K562 (cell line): ENCODE data around the gene CTCFL. TPM values are rescaled to one million over a fixed set of nuclear protein-coding genes. Genes with fewer than 3 reads are reported as not detected.
A peak's percentile ranks its signal among the peaks of the same experiment; 100 is the strongest.

Experiments used
- ATAC-seq: fragments of 200-7000 bp; cut with Tn5 transposase; 3 replicates; pipeline ENCODE4 v1.9.1; 2020; ENCODE audit warnings: moderate library complexity
- BruUV-seq: library from RNA; stranded (reverse); fragments of 400-500 nt; replicated peaks from 2 replicates; lab custom pipeline; 2021; lab: Mats Ljungman, UMichigan
- CTCF ChIA-PET: fragments of 300-600 bp; formaldehyde crosslinking; extraction: SDS; loops from one replicate; lab custom pipeline; 2021; ENCODE audit warnings: low intra/inter-chr PET ratio; lab: Yijun Ruan, JAX
- POLR2A ChIA-PET: fragments of 300-600, 350-650 bp; sonication (Branson Sonifier 250); formaldehyde crosslinking; extraction: SDS; loops from one replicate; lab custom pipeline; 2021; ENCODE audit warnings: antibody characterized with exemption, inconsistent platforms; lab: Yijun Ruan, JAX
- DNase-seq, 4 experiments: peaks; one replicate each; pipeline versions ENCODE4 v3.0.0 to v3.0.0-alpha.2; 2011 to 2018; ENCODE audit warnings: low spot score in 3 of 4, mixed read lengths in 3 of 4; ENCODE audit errors: extremely low read depth in 1 of 4
- FAIRE-seq: peaks from 2 replicates; lab custom pipeline; 2011; peaks lifted over from hg19 to GRCh38; lab: Jason Lieb, UNC
- H2AFZ ChIP-seq: 2 replicates; pipeline ENCODE4 v1.6.0; 2011; ENCODE audit warnings: low read depth, low read length, control low read depth, inconsistent platforms
- H3K27ac ChIP-seq: fragments of 200-600 bp; 3 replicates; pipeline ENCODE4 v1.8.0; 2011; ENCODE audit warnings: low read depth, mild to moderate bottlenecking, control low read depth, inconsistent platforms, low read length, moderate library complexity, mixed read lengths; ENCODE audit errors: extremely low read depth
- H3K27me3 ChIP-seq, 2 experiments: fragments of 300-600 bp in 1 of 2; 2 replicates in 1 of 2; 3 replicates in 1 of 2; pipeline versions ENCODE4 v1.6.0 to v1.8.0; 2011; ENCODE audit warnings: inconsistent platforms in 2 of 2, low read length in 2 of 2, mild to moderate bottlenecking in 1 of 2, mixed read lengths in 1 of 2, moderate library complexity in 1 of 2; ENCODE audit not compliant: control insufficient read depth in 2 of 2, insufficient read depth in 2 of 2
- H3K36me3 ChIP-seq: fragments of 300-600 bp; 3 replicates; pipeline ENCODE4 v1.8.0; 2011; ENCODE audit warnings: mild to moderate bottlenecking, low read length, inconsistent platforms; ENCODE audit not compliant: control insufficient read depth, insufficient read depth
- H3K4me1 ChIP-seq, 2 experiments: fragments of 200-600 bp in 1 of 2; replicated peaks in 1 of 2; 2 replicates in 1 of 2; 3 replicates in 1 of 2; pipeline versions ENCODE4 v1.5.1 to v1.8.0; 2011; ENCODE audit warnings: inconsistent platforms in 2 of 2, low read length in 2 of 2, mild to moderate bottlenecking in 1 of 2, mixed read lengths in 1 of 2, moderate library complexity in 1 of 2; ENCODE audit not compliant: control insufficient read depth in 2 of 2, insufficient read depth in 2 of 2
- H3K4me2 ChIP-seq: 2 replicates; pipeline ENCODE4 v1.6.1; 2011; ENCODE audit warnings: low read length, control low read depth, inconsistent platforms, mixed read lengths; ENCODE audit not compliant: insufficient read depth
- H3K4me3 ChIP-seq: fragments of 200-600 bp; sonication (generic), shearing (Covaris generic); 2 replicates; pipeline ENCODE4 v1.5.1; 2016; ENCODE audit warnings: control low read depth, inconsistent platforms
- H3K79me2 ChIP-seq: fragments of 200-600 bp; 3 replicates; pipeline ENCODE4 v1.8.0; 2011; ENCODE audit warnings: low read length, inconsistent platforms; ENCODE audit not compliant: control insufficient read depth, insufficient read depth
- H3K9ac ChIP-seq, 2 experiments: 2 replicates each; pipeline versions ENCODE4 v1.6.0 to v1.6.1; 2011; ENCODE audit warnings: low read depth in 2 of 2, low read length in 2 of 2, control low read depth in 1 of 2, inconsistent platforms in 1 of 2, mild to moderate bottlenecking in 1 of 2, mixed read lengths in 1 of 2; ENCODE audit not compliant: insufficient read depth in 1 of 2
- H3K9me1 ChIP-seq: one replicate; pipeline ENCODE4 v1.6.0; 2011; ENCODE audit warnings: inconsistent platforms, mild to moderate bottlenecking, low read length, moderate library complexity; ENCODE audit not compliant: control insufficient read depth, insufficient read depth
- H3K9me3 ChIP-seq: replicated peaks from 2 replicates; pipeline ENCODE4 v1.5.1; 2011; ENCODE audit warnings: low read depth, low read length, inconsistent platforms; ENCODE audit not compliant: control insufficient read depth, insufficient read depth
- H4K20me1 ChIP-seq: replicated peaks from 2 replicates; pipeline ENCODE4 v1.6.1; 2011; ENCODE audit warnings: low read length, inconsistent platforms, mixed read lengths; ENCODE audit not compliant: control insufficient read depth, insufficient read depth
- ATF7 ChIP-seq: fragments of 450-650 bp; IDR thresholded peaks from 2 replicates; pipeline ENCODE4 v1.7.1; 2014; ENCODE audit warnings: mild to moderate bottlenecking, moderate library complexity
- CBX2 ChIP-seq: fragments of 200-600 bp; sonication (generic); IDR thresholded peaks from one replicate; pipeline ENCODE4 v1.6.1; 2012; ENCODE audit warnings: mild to moderate bottlenecking, low read length, inconsistent platforms; ENCODE audit not compliant: insufficient read depth, poor library complexity, severe bottlenecking
- HMG20B ChIP-seq: fragments of 250-450 bp; sonication (Bioruptor Pico); IDR thresholded peaks from 2 replicates; pipeline ENCODE4 v1.5.0; 2021; ENCODE audit warnings: mild to moderate bottlenecking
- ILF3 ChIP-seq: fragments of 450-650 bp; IDR thresholded peaks from 2 replicates; pipeline ENCODE4 v1.6.1; 2018; ENCODE audit warnings: antibody characterized with exemption, mild to moderate bottlenecking, moderate library complexity, borderline replicate concordance
- JUN ChIP-seq, 2 experiments: sonication (generic) in 1 of 2; formaldehyde crosslinking in 1 of 2; IDR thresholded peaks; 2 replicates each; pipeline versions ENCODE4 v1.6.1 to v1.8.0; 2012 to 2022; ENCODE audit warnings: borderline replicate concordance in 2 of 2, mild to moderate bottlenecking in 2 of 2, improper control_type of control experiment in 1 of 2, low read depth in 1 of 2, low read length in 1 of 2, missing genetic modification reagents in 1 of 2
- MEIS2 ChIP-seq: fragments of 450-650 bp; IDR thresholded peaks from 2 replicates; pipeline ENCODE4 v1.6.1; 2014; ENCODE audit warnings: mild to moderate bottlenecking; ENCODE audit not compliant: partially characterized antibody
- MTA1 ChIP-seq: fragments of 450-650 bp; IDR thresholded peaks from 2 replicates; pipeline ENCODE4 v1.6.1; 2017; ENCODE audit warnings: borderline replicate concordance
- RAD21 ChIP-seq, 2 experiments: fragments of 250-450 bp in 1 of 2; fragments of 450-650 bp in 1 of 2; sonication (Bioruptor Pico) in 1 of 2; formaldehyde crosslinking in 1 of 2; IDR thresholded peaks in 1 of 2; conservative IDR thresholded peaks in 1 of 2; 2 replicates each; pipeline versions ENCODE4 v1.4.0 to v1.8.0; 2020 to 2022; ENCODE audit warnings: mild to moderate bottlenecking in 2 of 2, moderate library complexity in 1 of 2
- RFX1 ChIP-seq: fragments of 450-650 bp; IDR thresholded peaks from 2 replicates; pipeline ENCODE4 v1.6.1; 2016; ENCODE audit warnings: mild to moderate bottlenecking, moderate library complexity
- SIN3A ChIP-seq, 2 experiments: fragments of 150-350 bp in 1 of 2; IDR thresholded peaks; 2 replicates each; pipeline ENCODE4 v1.6.1; 2011 to 2016; ENCODE audit warnings: borderline replicate concordance in 2 of 2, low read depth in 2 of 2, low read length in 2 of 2, mild to moderate bottlenecking in 2 of 2, moderate library complexity in 2 of 2; ENCODE audit not compliant: control insufficient read depth in 1 of 2
- STAT5B ChIP-seq: fragments of 250-450 bp; sonication (Bioruptor Pico); IDR thresholded peaks from 2 replicates; pipeline ENCODE4 v1.8.0; 2021; ENCODE audit warnings: mild to moderate bottlenecking, inconsistent platforms
- ZNF124 ChIP-seq: sonication (generic); formaldehyde crosslinking; IDR thresholded peaks from 2 replicates; pipeline ENCODE4 v1.8.1; 2022; ENCODE audit warnings: missing genetic modification reagents
- ZNF133 ChIP-seq: fragments of 250-450 bp; sonication (Bioruptor Pico); IDR thresholded peaks from 2 replicates; pipeline ENCODE4 v1.4.0; 2020; ENCODE audit warnings: mild to moderate bottlenecking
- ZNF584 ChIP-seq: fragments of 200-800 bp; sonication (Bioruptor generic); IDR thresholded peaks from 2 replicates; pipeline ENCODE4 v1.6.1; 2016; ENCODE audit warnings: low read depth, mild to moderate bottlenecking, missing genetic modification characterization, missing compliant biosample characterization
- ZNF77 ChIP-seq: fragments of 250-450 bp; sonication (Bioruptor Pico); IDR thresholded peaks from 2 replicates; pipeline ENCODE4 v1.5.0; 2020
- WGBS: fragments of 100-300 bp; shearing (Covaris generic); methylation state at CpG from one replicate; pipeline ENCODE4 v1.1.6; 2016; ENCODE audit warnings: low coverage, mixed read lengths; ENCODE audit not compliant: insufficient coverage; ENCODE audit errors: missing lambda C conversion rate; 5-methylcytosine and 5-hydroxymethylcytosine counted together
- in situ Hi-C: fragments of 300-500 bp; cut with MboI; formaldehyde crosslinking; loops from 4 replicates; pipeline ENCODE4 v1.15.0; 2018; ENCODE audit warnings: inconsistent platforms, mixed read lengths
- intact Hi-C: fragments of 100-400 bp; cut with micrococcal nuclease; formaldehyde crosslinking; loops from 2 replicates; pipeline ENCODE4 v1.14.2; 2022
- polyA plus RNA-seq, 8 experiments: library from polyadenylated mRNA; depleted of rRNA in 4 of 8; stranded (reverse) in 5 of 8; unstranded in 3 of 8; fragments of >200 nt; fragmentation: Nextera tagmentation in 2 of 8; fragmentation: Illumina TruSeq in 1 of 8; extraction: Ambion mirVana in 2 of 8; extraction: Trizol in 1 of 8; gene quantifications; 2 replicates each; pipeline versions ENCODE4 v1.2.1 to v1.2.3, GENCODE V29; 2011 to 2014; ENCODE audit warnings: inconsistent platforms in 1 of 8, missing spikeins in 1 of 8
- total RNA-seq, 7 experiments: library from RNA; depleted of rRNA in 6 of 7; stranded (reverse); fragments of >200 nt in 6 of 7; fragmentation: Illumina TruSeq in 2 of 7; extraction: Trizol in 2 of 7; gene quantifications; 2 replicates each; pipeline versions ENCODE4 v1.2.1 to v1.2.3, GENCODE V29; 2011 to 2021; ENCODE audit warnings: low replicate concordance in 1 of 7
- TF ChIP-seq, protein P1 (sequence below): fragments of 250-450 bp; sonication (Bioruptor Pico); IDR thresholded peaks from 2 replicates; pipeline ENCODE4 v1.5.0; 2020; ENCODE audit warnings: mild to moderate bottlenecking, borderline replicate concordance
- TF ChIP-seq, protein P2 (sequence below): fragments of 250-450 bp; sonication (Bioruptor Pico); IDR thresholded peaks from 2 replicates; pipeline ENCODE4 v1.4.0; 2020; ENCODE audit warnings: mild to moderate bottlenecking, moderate library complexity
- TF ChIP-seq, protein P3 (sequence below): IDR thresholded peaks from 2 replicates; pipeline ENCODE4 v1.6.1; 2016; ENCODE audit warnings: missing genetic modification characterization, missing compliant biosample characterization

Gene CTCFL
- total and polyA plus RNA-seq, 9 of the 15 experiments (the other 6 are each of a cell fraction or from before 2014, with no cell fraction given) = 42.4 to 188 (median 111) TPM

DNA sequence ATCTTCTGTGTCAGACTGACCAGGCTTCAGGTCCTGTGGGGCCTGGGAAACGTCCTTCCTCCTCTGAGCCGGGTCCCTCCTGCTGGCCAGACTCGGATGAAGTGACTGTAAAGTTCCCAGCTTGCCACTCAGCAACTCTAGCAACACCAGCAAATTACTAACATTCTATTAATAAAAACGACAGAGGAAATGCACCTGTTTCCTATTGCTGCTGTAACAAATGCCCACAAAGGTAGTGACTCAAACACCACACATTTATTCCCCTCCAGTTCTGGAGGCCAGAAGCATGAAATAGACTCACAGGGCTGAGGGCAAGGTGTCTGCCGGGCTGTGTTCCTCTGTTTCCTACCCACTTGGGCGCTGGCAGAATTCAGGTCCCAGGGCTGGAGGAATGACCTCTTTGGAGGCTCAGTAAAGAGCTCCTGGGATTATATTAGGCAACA is 48.8 kb downstream of the CTCFL start:
- POLR2A ChIA-PET = interaction anchor here (1.2 kb wide), 1 partner anchor 9 kb away, joined by 4 read pairs; no protein-coding TSS in a partner anchor

More for the DNA sequence above, 48.8 kb downstream of the CTCFL start:
- no TSS peak for BruUV-seq
- H3K9me3 ChIP-seq = no peaks in the 10 kb centered on the region
- peaks cover 10 to 31% of the 10 kb centered on the region in 2 experiments; a peak in 4 of 5 replicates for H3K4me1 ChIP-seq
- H3K4me3 ChIP-seq = no peak overlapping the region
- CTCF ChIA-PET = no interaction called here
- DNase-seq (no peak), FAIRE-seq (peak; percentile 37), ATAC-seq (peak; percentile 52)
- WGBS = 27% methylated on average over 6 of the region's 6 CpGs
- H3K4me2 ChIP-seq = no peak overlapping the region
- H3K9ac ChIP-seq = no peak overlapping the region
- H2AFZ ChIP-seq = peak overlapping the region; percentile 18; the same call in 1 of the 2 replicates
- no peaks in the 10 kb centered on the region for H3K27me3 ChIP-seq
- H3K79me2 ChIP-seq = no peaks in the 10 kb centered on the region
- in situ Hi-C loops (no loop called here), intact Hi-C loops (no loop called here)
- no peaks in the 10 kb centered on the region for H4K20me1 ChIP-seq
- H3K36me3 ChIP-seq = no peaks in the 10 kb centered on the region
- no peak overlapping the region for H3K27ac ChIP-seq
- no peaks in the 10 kb centered on the region for H3K9me1 ChIP-seq
- TF ChIP-seq ILF3 (no peak), RFX1 (no peak), ZNF124 (CRISPR knock-in tag) (no peak), ZNF77 (CRISPR knock-in tag) (no peak), ZNF584 (CRISPR knock-in tag) (no peak), MTA1 (no peak), ZNF133 (no peak), RAD21 (CRISPR knock-in tag; conservative IDR thresholded peaks at IDR 0.05 in 1 of 2, IDR thresholded peaks at IDR 0.05 in 1 of 2) (no peak), MEIS2 (no peak), HMG20B (CRISPR knock-in tag) (no peak), CBX2 (no peak), SIN3A (IDR thresholded peaks at IDR 0.05; ENCODE audit: borderline replicate concordance in 2 of 2, control insufficient read depth in 1 of 2, low read depth in 2 of 2, low read length in 2 of 2) (no peak), JUN (IDR thresholded peaks at IDR 0.05; ENCODE audit: borderline replicate concordance, low read depth, low read length) (no peak), JUN (CRISPR knock-in tag; IDR thresholded peaks at IDR 0.05; ENCODE audit: borderline replicate concordance) (no peak), STAT5B (CRISPR knock-in tag) (no peak), ATF7 (no peak)
- TF ChIP-seq, protein P1, sequence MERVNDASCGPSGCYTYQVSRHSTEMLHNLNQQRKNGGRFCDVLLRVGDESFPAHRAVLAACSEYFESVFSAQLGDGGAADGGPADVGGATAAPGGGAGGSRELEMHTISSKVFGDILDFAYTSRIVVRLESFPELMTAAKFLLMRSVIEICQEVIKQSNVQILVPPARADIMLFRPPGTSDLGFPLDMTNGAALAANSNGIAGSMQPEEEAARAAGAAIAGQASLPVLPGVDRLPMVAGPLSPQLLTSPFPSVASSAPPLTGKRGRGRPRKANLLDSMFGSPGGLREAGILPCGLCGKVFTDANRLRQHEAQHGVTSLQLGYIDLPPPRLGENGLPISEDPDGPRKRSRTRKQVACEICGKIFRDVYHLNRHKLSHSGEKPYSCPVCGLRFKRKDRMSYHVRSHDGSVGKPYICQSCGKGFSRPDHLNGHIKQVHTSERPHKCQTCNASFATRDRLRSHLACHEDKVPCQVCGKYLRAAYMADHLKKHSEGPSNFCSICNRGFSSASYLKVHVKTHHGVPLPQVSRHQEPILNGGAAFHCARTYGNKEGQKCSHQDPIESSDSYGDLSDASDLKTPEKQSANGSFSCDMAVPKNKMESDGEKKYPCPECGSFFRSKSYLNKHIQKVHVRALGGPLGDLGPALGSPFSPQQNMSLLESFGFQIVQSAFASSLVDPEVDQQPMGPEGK (CRISPR knock-in tag) = no peak
- TF ChIP-seq, protein P2, sequence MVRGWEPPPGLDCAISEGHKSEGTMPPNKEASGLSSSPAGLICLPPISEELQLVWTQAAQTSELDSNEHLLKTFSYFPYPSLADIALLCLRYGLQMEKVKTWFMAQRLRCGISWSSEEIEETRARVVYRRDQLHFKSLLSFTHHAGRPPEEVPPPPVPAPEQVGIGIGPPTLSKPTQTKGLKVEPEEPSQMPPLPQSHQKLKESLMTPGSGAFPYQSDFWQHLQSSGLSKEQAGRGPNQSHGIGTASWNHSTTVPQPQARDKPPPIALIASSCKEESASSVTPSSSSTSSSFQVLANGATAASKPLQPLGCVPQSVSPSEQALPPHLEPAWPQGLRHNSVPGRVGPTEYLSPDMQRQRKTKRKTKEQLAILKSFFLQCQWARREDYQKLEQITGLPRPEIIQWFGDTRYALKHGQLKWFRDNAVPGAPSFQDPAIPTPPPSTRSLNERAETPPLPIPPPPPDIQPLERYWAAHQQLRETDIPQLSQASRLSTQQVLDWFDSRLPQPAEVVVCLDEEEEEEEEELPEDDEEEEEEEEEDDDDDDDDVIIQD = no peak
- TF ChIP-seq, protein P3, sequence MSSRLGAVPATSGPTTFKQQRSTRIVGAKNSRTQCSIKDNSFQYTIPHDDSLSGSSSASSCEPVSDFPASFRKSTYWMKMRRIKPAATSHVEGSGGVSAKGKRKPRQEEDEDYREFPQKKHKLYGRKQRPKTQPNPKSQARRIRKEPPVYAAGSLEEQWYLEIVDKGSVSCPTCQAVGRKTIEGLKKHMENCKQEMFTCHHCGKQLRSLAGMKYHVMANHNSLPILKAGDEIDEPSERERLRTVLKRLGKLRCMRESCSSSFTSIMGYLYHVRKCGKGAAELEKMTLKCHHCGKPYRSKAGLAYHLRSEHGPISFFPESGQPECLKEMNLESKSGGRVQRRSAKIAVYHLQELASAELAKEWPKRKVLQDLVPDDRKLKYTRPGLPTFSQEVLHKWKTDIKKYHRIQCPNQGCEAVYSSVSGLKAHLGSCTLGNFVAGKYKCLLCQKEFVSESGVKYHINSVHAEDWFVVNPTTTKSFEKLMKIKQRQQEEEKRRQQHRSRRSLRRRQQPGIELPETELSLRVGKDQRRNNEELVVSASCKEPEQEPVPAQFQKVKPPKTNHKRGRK (tag) = no peak
